IMR-90 (cell line): ENCODE results near the gene JAKMIP1.

ENCODE experiments used
- RAD21 ChIP-seq: IDR thresholded peaks from 2 replicates; pipeline ENCODE4 v1.6.1; 2012; ENCODE audit warnings: low read length, improper control_type of control experiment
- TF ChIP-seq, protein P1 (sequence below): conservative IDR thresholded peaks from 2 replicates; pipeline ENCODE4 v1.5.1; 2012; ENCODE audit warnings: mild to moderate bottlenecking, low read depth, low read length, improper control_type of control experiment

DNA sequence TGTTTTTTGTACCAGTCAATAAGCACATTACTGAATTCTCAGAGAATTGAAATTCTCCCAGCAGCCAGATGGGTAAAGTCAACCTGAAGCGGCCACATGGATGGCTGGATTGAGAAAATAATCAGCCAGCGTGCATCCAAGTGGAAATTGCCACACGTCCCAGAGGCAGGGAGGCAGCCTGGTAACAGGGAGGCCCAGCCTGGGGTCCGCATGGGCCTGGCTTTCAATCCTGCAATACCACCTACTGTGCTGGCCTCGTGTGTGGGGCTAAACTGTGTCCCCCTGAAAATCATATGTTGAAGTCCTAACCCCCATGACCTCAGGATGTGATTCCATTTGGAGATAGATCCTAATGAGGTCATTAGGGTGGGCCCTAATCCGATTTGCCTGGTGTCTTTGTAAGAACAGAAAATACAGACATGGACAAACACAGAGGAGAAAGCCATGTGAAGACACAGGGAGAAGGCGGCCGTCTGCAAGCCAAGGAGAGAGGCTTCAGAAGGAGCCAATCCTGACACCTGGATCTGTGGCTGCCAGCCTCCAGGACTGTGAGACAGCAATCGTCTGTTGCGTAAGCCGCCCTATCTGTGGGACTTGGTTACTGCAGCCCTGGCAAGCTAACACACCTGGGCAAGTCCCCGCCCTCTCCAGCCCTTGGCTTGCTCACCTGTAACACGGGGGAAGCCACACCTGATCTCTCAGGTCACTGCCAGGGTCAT, 90.3 kb downstream of the JAKMIP1 start:
- TF ChIP-seq, protein P1, sequence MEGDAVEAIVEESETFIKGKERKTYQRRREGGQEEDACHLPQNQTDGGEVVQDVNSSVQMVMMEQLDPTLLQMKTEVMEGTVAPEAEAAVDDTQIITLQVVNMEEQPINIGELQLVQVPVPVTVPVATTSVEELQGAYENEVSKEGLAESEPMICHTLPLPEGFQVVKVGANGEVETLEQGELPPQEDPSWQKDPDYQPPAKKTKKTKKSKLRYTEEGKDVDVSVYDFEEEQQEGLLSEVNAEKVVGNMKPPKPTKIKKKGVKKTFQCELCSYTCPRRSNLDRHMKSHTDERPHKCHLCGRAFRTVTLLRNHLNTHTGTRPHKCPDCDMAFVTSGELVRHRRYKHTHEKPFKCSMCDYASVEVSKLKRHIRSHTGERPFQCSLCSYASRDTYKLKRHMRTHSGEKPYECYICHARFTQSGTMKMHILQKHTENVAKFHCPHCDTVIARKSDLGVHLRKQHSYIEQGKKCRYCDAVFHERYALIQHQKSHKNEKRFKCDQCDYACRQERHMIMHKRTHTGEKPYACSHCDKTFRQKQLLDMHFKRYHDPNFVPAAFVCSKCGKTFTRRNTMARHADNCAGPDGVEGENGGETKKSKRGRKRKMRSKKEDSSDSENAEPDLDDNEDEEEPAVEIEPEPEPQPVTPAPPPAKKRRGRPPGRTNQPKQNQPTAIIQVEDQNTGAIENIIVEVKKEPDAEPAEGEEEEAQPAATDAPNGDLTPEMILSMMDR = no peak
- TF ChIP-seq RAD21 = no peak
